Spleen (tissue), 11 donors: ENCODE measurements around the gene PTEN. TPM values are rescaled to one million over a fixed set of nuclear protein-coding genes. Genes with fewer than 3 reads are reported as not detected.
A peak's percentile ranks its signal among the peaks of the same experiment; 100 is the strongest.
"Not testable (repeated sequence)": the region's sequence is repeated elsewhere in the genome, so short reads cannot be mapped to it uniquely, and the experiment has no call there.

Experiments
- DNase-seq: peaks from one replicate; pipeline ENCODE4 v3.0.0-alpha.2; 2020
- H3K27ac ChIP-seq, 8 donors: fragments of 200-600 bp; sonication (generic) in 7 of 8; 1 replicate in 4 of 8; 2 replicates in 4 of 8; pipeline versions ENCODE4 v1.5.0 to v1.8.0; 2016 to 2021; ENCODE audit warnings: inconsistent platforms in 4 of 8, mild to moderate bottlenecking in 4 of 8, moderate library complexity in 1 of 8
- H3K27me3 ChIP-seq, 7 donors: fragments of 200-600 bp; sonication (generic) in 6 of 7; replicated peaks in 1 of 7; 1 replicate in 4 of 7; 2 replicates in 3 of 7; pipeline versions ENCODE4 v1.5.0 to v1.8.0; 2016 to 2021; ENCODE audit warnings: inconsistent platforms in 3 of 7, mild to moderate bottlenecking in 1 of 7
- H3K36me3 ChIP-seq, 6 donors: fragments of 200-600 bp; sonication (generic) in 5 of 6; 1 replicate in 4 of 6; 2 replicates in 2 of 6; pipeline versions ENCODE4 v1.5.0 to v1.8.0; 2016 to 2021; ENCODE audit warnings: inconsistent platforms in 2 of 6
- H3K4me1 ChIP-seq, 6 donors: fragments of 200-600 bp; sonication (generic) in 5 of 6; 1 replicate in 3 of 6; 2 replicates in 3 of 6; pipeline versions ENCODE4 v1.5.0 to v1.8.0; 2016 to 2021; ENCODE audit warnings: inconsistent platforms in 3 of 6
- H3K4me3 ChIP-seq, 8 donors: fragments of 200-600 bp; sonication (generic) in 7 of 8; 1 replicate in 4 of 8; 2 replicates in 4 of 8; pipeline versions ENCODE4 v1.5.0 to v1.8.0; 2016 to 2021; ENCODE audit warnings: inconsistent platforms in 4 of 8, mild to moderate bottlenecking in 4 of 8, moderate library complexity in 2 of 8
- H3K9me3 ChIP-seq, 8 donors: fragments of 200-600 bp; sonication (generic) in 7 of 8; 1 replicate in 4 of 8; 2 replicates in 4 of 8; pipeline versions ENCODE4 v1.5.0 to v1.8.0; 2016 to 2021; ENCODE audit warnings: inconsistent platforms in 4 of 8
- CTCF ChIP-seq, 11 experiments: fragments of 200-600 bp in 7 of 11; fragments of 450-650 bp in 4 of 11; sonication (generic) in 4 of 11; IDR thresholded peaks in 8 of 11; conservative IDR thresholded peaks in 3 of 11; 1 replicate in 7 of 11; 2 replicates in 4 of 11; pipeline versions ENCODE4 v1.4.0 to v1.8.0; 2016 to 2021; ENCODE audit warnings: antibody characterized with exemption in 11 of 11, inconsistent platforms in 4 of 11, mild to moderate bottlenecking in 1 of 11
- POLR2A ChIP-seq, 3 donors: fragments of 450-650 bp; IDR thresholded peaks; one replicate each; pipeline ENCODE4 v1.5.1; 2017; ENCODE audit warnings: antibody characterized with exemption in 3 of 3, mild to moderate bottlenecking in 1 of 3
- POLR2AphosphoS5 ChIP-seq, 3 donors: sonication (generic); formaldehyde crosslinking; IDR thresholded peaks; one replicate each; pipeline ENCODE4 v1.5.1; 2017; ENCODE audit warnings: antibody characterized with exemption in 3 of 3
- WGBS, 5 donors: extraction: QIAGEN DNeasy Blood & Tissue Kit in 3 of 5; methylation state at CpG; one replicate each; pipeline versions ENCODE4 v1.1.5 to v1.1.7; 2013 to 2018; 5-methylcytosine and 5-hydroxymethylcytosine counted together
- intact Hi-C: fragments of 100-400 bp; cut with DNase I; formaldehyde crosslinking; loops from one replicate; pipeline ENCODE4 v1.15.0; 2023; ENCODE audit warnings: low total_unique reads
- polyA plus RNA-seq, 3 donors: library from polyadenylated mRNA; stranded (reverse); fragments of 200-250 nt; gene quantifications; one replicate each; pipeline ENCODE4 v1.2.1, GENCODE V29; 2013
- total RNA-seq, 7 donors: library from RNA; depleted of rRNA in 3 of 7; stranded (reverse); fragments of >200 nt in 3 of 7; fragmentation: NEBNext Ultra II Directional in 4 of 7; extraction: Animal tissue kit (Norgen Biotek cat#: 25700) in 4 of 7; gene quantifications; one replicate each; pipeline versions ENCODE4 v1.1.0 to v1.2.1, GENCODE V29; 2016 to 2021
- donor health status: healthy with polysubstance abuse.
- donor health status: DM: no; HTN: no; CAD: no; lungs with moderate emphysema.
- donor health status: DM: no; HTN: no; CAD: no.
- donor health status: Bipolar disorder and iron deficiency.
- donor health status: healthy.
- donor health status: DM: no; HTN: no; CAD: no.
- donor health status: DM: yes; HTN: yes; CAD: no.

PTEN gene
- total and polyA plus RNA-seq, 10 donors = 38.1 to 300 (median 200) TPM

- H3K4me3 ChIP-seq = no peak overlapping the region
- peaks cover 0 to 19% (median 10%) of the 10 kb centered on the region in 8 donors for H3K9me3 ChIP-seq
- intact Hi-C loops = no loop called here
- no peaks in the 10 kb centered on the region for H3K27me3 ChIP-seq
- peaks cover 0 to 72% (median 6%) of the 10 kb centered on the region in 6 donors for H3K36me3 ChIP-seq
- peaks cover 0 to 84% (median 45%) of the 10 kb centered on the region in 6 donors for H3K4me1 ChIP-seq
- TF ChIP-seq POLR2A (IDR thresholded peaks at IDR 0.05) (no peak), POLR2AphosphoS5 (IDR thresholded peaks at IDR 0.05) (no peak), CTCF (IDR thresholded peaks at IDR 0.05 in 8 of 11, conservative IDR thresholded peaks at IDR 0.05 in 3 of 11) (no peak)
- 57 to 78% (median 71%) methylated on average over 1 of the region's 1 CpG for WGBS, 5 donors
- peak overlapping the region in 1 of 8 donors; percentile 1 for H3K27ac ChIP-seq
- no peak for DNase-seq
Observed at GRCh38 chr10:87895430-87895829, 32.0 kb downstream of the PTEN start.

GRCh38 chr10:87896216-87896615 is 32.8 kb downstream of the PTEN start:
- Histone ChIP-seq H3K27ac (no peak overlapping the region), H3K4me3 (no peak overlapping the region), H3K9me3 (peaks cover 0 to 21% (median 11%) of the 10 kb centered on the region in 8 donors), H3K36me3 (peaks cover 0 to 67% (median 6%) of the 10 kb centered on the region in 6 donors), H3K27me3 (no peaks in the 10 kb centered on the region), H3K4me1 (peaks cover 0 to 76% (median 45%) of the 10 kb centered on the region in 6 donors)
- intact Hi-C loops = no loop called here
- no peak for TF ChIP-seq POLR2AphosphoS5 (IDR thresholded peaks at IDR 0.05)
- TF ChIP-seq POLR2A (IDR thresholded peaks at IDR 0.05) = no peak
- TF ChIP-seq CTCF (IDR thresholded peaks at IDR 0.05 in 8 of 11, conservative IDR thresholded peaks at IDR 0.05 in 3 of 11) = no peak
- DNase-seq = no peak
- WGBS, 5 donors = 76 to 93% (median 85%) methylated on average over 2 of the region's 2 CpGs

GRCh38 chr10:87897957-87898356 is 34.5 kb downstream of the PTEN start:
- peaks cover 0 to 39% (median 27%) of the 10 kb centered on the region in 8 donors for H3K9me3 ChIP-seq

GRCh38 chr10:87903396-87903795 is 40.0 kb downstream of the PTEN start:
- not testable (repeated sequence) for H3K4me3 ChIP-seq

More at GRCh38 chr10:87897957-87898356, 34.5 kb downstream of the PTEN start:
- H3K27me3 ChIP-seq, H3K4me3 ChIP-seq, intact Hi-C loops, DNase-seq, H3K27ac ChIP-seq: not testable (repeated sequence)
- peaks cover 0 to 76% (median 10%) of the 10 kb centered on the region in 6 donors for H3K36me3 ChIP-seq
- WGBS, 5 donors = 96 to 99% (median 97%) methylated on average over 8 of the region's 8 CpGs
- peaks cover 0 to 59% (median 34%) of the 10 kb centered on the region in 6 donors for H3K4me1 ChIP-seq

GRCh38 chr10:87913156-87913921 is 49.9 kb downstream of the PTEN start:
- no peak for DNase-seq
- no peak overlapping the region for H3K27ac ChIP-seq
- H3K4me1 ChIP-seq = peaks cover 8 to 45% (median 36%) of the 10 kb centered on the region in 6 donors
- H3K27me3 ChIP-seq = no peaks in the 10 kb centered on the region
- H3K9me3 ChIP-seq = peaks cover 11 to 60% (median 45%) of the 10 kb centered on the region in 8 donors
- intact Hi-C loops = no loop called here
- 94 to 98% (median 97%) methylated on average over 2 of the region's 2 CpGs for WGBS, 5 donors
- H3K36me3 ChIP-seq = peaks cover 0 to 74% (median 22%) of the 10 kb centered on the region in 6 donors
- no peak for TF ChIP-seq CTCF (IDR thresholded peaks at IDR 0.05 in 8 of 11, conservative IDR thresholded peaks at IDR 0.05 in 3 of 11)
- no peak for TF ChIP-seq POLR2AphosphoS5 (IDR thresholded peaks at IDR 0.05)
- TF ChIP-seq POLR2A (IDR thresholded peaks at IDR 0.05) = no peak
- no peak overlapping the region for H3K4me3 ChIP-seq

More at GRCh38 chr10:87903396-87903795, 40.0 kb downstream of the PTEN start:
- H3K27ac ChIP-seq, DNase-seq, H3K27me3 ChIP-seq: not testable (repeated sequence)
- peaks cover 0 to 78% (median 22%) of the 10 kb centered on the region in 6 donors for H3K36me3 ChIP-seq
- intact Hi-C loops = loop anchor here (5.0 kb wide), 1 partner anchor 64 kb away; no protein-coding TSS in a partner anchor
- WGBS, 5 donors = 89 to 98% (median 97%) methylated on average over 8 of the region's 8 CpGs
- peak in 2 of 3 donors; percentile 47 to 51 for TF ChIP-seq POLR2AphosphoS5 (IDR thresholded peaks at IDR 0.05)
- peaks cover 7 to 58% (median 35%) of the 10 kb centered on the region in 6 donors for H3K4me1 ChIP-seq
- H3K9me3 ChIP-seq = peaks cover 0 to 41% (median 29%) of the 10 kb centered on the region in 8 donors
